Brain microvascular endothelial cell (primary cell): ENCODE measurements around the gene TTC39A.

Experiments used
- DNase-seq: peaks from one replicate; pipeline ENCODE4 v3.0.0-alpha.2; 2020
- H3K27ac ChIP-seq: fragments of 250-450 bp; sonication (Bioruptor Pico); 2 replicates; pipeline ENCODE4 v1.5.1; 2020; ENCODE audit warnings: mild to moderate bottlenecking, moderate library complexity
- H3K27me3 ChIP-seq: fragments of 250-450 bp; sonication (Bioruptor Pico); replicated peaks from 2 replicates; pipeline ENCODE4 v1.5.1; 2020; ENCODE audit warnings: mild to moderate bottlenecking
- H3K36me3 ChIP-seq: fragments of 250-450 bp; sonication (Bioruptor Pico); replicated peaks from 2 replicates; pipeline ENCODE4 v1.5.1; 2020; ENCODE audit warnings: mild to moderate bottlenecking
- H3K4me3 ChIP-seq: 2 replicates; pipeline ENCODE4 v1.5.1; 2011; ENCODE audit warnings: low read depth, mild to moderate bottlenecking, control low read depth, low read length, moderate library complexity
- CTCF ChIP-seq: IDR thresholded peaks from 2 replicates; pipeline ENCODE4 v1.5.1; 2011; ENCODE audit warnings: low read depth, mild to moderate bottlenecking, moderate library complexity, low read length, control low read depth, inconsistent platforms; ENCODE audit errors: missing control alignments
- in situ Hi-C: cut with HindIII; loops from 2 replicates; pipeline ENCODE4 v1.10.0; 2017; ENCODE audit warnings: low sequenced_read_pairs, low pct_ligation_motif_present

The TTC39A gene

GRCh38 chr1:51365774-51366173 is 35.4 kb upstream of the TTC39A start:
- DNase-seq: no peak
- H3K27ac ChIP-seq: no peak overlapping the region
- TF ChIP-seq CTCF: no peak
- in situ Hi-C loops: no loop called here
- H3K36me3 ChIP-seq: peaks cover 5% of the 10 kb centered on the region
- H3K4me3 ChIP-seq: no peak overlapping the region
- H3K27me3 ChIP-seq: no peaks in the 10 kb centered on the region

- no peak for DNase-seq
- TF ChIP-seq CTCF: no peak
- Histone ChIP-seq H3K27me3 (no peaks in the 10 kb centered on the region), H3K36me3 (peaks cover 2% of the 10 kb centered on the region), H3K4me3 (no peak overlapping the region), H3K27ac (no peak overlapping the region)
- in situ Hi-C loops: no loop called here
These were observed 29.5 kb upstream of the TTC39A start for GRCh38 chr1:51359879-51360278.

GRCh38 chr1:51355382-51355781 is 25.0 kb upstream of the TTC39A start:
- Histone ChIP-seq H3K36me3 (peaks cover 6% of the 10 kb centered on the region), H3K4me3 (no peak overlapping the region), H3K27ac (no peak overlapping the region), H3K27me3 (no peaks in the 10 kb centered on the region)
- in situ Hi-C loops: no loop called here
- DNase-seq: no peak
- no peak for TF ChIP-seq CTCF

GRCh38 chr1:51354416-51354815 is 24.1 kb upstream of the TTC39A start:
- no peak for DNase-seq
- Histone ChIP-seq H3K27ac (no peak overlapping the region), H3K4me3 (no peak overlapping the region), H3K27me3 (no peaks in the 10 kb centered on the region), H3K36me3 (peaks cover 6% of the 10 kb centered on the region)
- in situ Hi-C loops: no loop called here
- no peak for TF ChIP-seq CTCF

GRCh38 chr1:51351907-51352306 is 21.5 kb upstream of the TTC39A start:
- H3K27ac ChIP-seq: no peak overlapping the region
- H3K4me3 ChIP-seq: no peak overlapping the region
- TF ChIP-seq CTCF: no peak
- peaks cover 6% of the 10 kb centered on the region for H3K36me3 ChIP-seq
- no peaks in the 10 kb centered on the region for H3K27me3 ChIP-seq
- DNase-seq: no peak
- in situ Hi-C loops: no loop called here

- H3K4me3 ChIP-seq: no peak overlapping the region
- peaks cover 5% of the 10 kb centered on the region for H3K27me3 ChIP-seq
- TF ChIP-seq CTCF: no peak
- no peak for DNase-seq
- no peak overlapping the region for H3K27ac ChIP-seq
- in situ Hi-C loops: no loop called here
- H3K36me3 ChIP-seq: peaks cover 6% of the 10 kb centered on the region
These were observed 19.5 kb upstream of the TTC39A start for GRCh38 chr1:51349862-51350261.
